HepG2 (cell line): ENCODE measurements around the gene PCDHGA2. TPM values are rescaled to one million over a fixed set of nuclear protein-coding genes. Genes with fewer than 3 reads are reported as not detected.

ENCODE experiments used
- ASH2L ChIP-seq: fragments of 300-600, 200-600 bp; sonication (generic); IDR thresholded peaks from 2 replicates; pipeline ENCODE4 v1.7.0; 2017; ENCODE audit warnings: low read depth, mild to moderate bottlenecking, moderate library complexity, mixed read lengths, low read length; ENCODE audit not compliant: insufficient read length
- HNRNPL ChIP-seq: fragments of 200-400 bp; formaldehyde crosslinking; IDR thresholded peaks from 2 replicates; pipeline ENCODE4 v1.6.1; 2017; ENCODE audit warnings: mild to moderate bottlenecking, low read depth, low read length
- SAFB2 ChIP-seq: sonication (generic); formaldehyde crosslinking; IDR thresholded peaks from 2 replicates; pipeline ENCODE4 v1.5.1; 2020; ENCODE audit warnings: missing genetic modification reagents, low read depth, mild to moderate bottlenecking, borderline replicate concordance
- ZNF10 ChIP-seq: sonication (generic); formaldehyde crosslinking; IDR thresholded peaks from 2 replicates; pipeline ENCODE4 v1.4.0; 2020; ENCODE audit warnings: mild to moderate bottlenecking, low read depth, missing genetic modification reagents, borderline replicate concordance
- ZNF430 ChIP-seq: sonication (generic); formaldehyde crosslinking; IDR thresholded peaks from 2 replicates; pipeline ENCODE4 v1.9.0; 2021; ENCODE audit warnings: mild to moderate bottlenecking, missing genetic modification reagents
- ZNF616 ChIP-seq: sonication (generic); formaldehyde crosslinking; IDR thresholded peaks from 2 replicates; pipeline ENCODE4 v1.5.0; 2020; ENCODE audit warnings: low read depth, mild to moderate bottlenecking, missing genetic modification reagents
- ZNF780A ChIP-seq: sonication (generic); formaldehyde crosslinking; IDR thresholded peaks from 2 replicates; pipeline ENCODE4 v1.8.0; 2022; ENCODE audit warnings: mild to moderate bottlenecking, missing genetic modification reagents, moderate library complexity
- ZSCAN22 ChIP-seq: sonication (generic); formaldehyde crosslinking; IDR thresholded peaks from 2 replicates; pipeline ENCODE4 v1.4.0; 2020; ENCODE audit warnings: mild to moderate bottlenecking, missing genetic modification reagents
- polyA plus RNA-seq, 8 experiments: library from polyadenylated mRNA; depleted of rRNA in 3 of 8; stranded (reverse) in 7 of 8; unstranded in 1 of 8; fragments of >200 nt; fragmentation: Illumina TruSeq in 4 of 8; extraction: Trizol in 4 of 8; gene quantifications; 2 replicates each; pipeline versions ENCODE4 v1.2.1 to v1.2.3, GENCODE V29; 2011 to 2016; ENCODE audit warnings: low read depth in 4 of 8, missing spikeins in 1 of 8, mixed read lengths in 1 of 8; ENCODE audit not compliant: insufficient read depth in 1 of 8
- total RNA-seq, 5 experiments: library from RNA; depleted of rRNA; stranded (reverse); fragments of >200 nt; fragmentation: Illumina TruSeq; extraction: Trizol; gene quantifications; 2 replicates each; pipeline ENCODE4 v1.2.3, GENCODE V29; 2016; ENCODE audit warnings: low read depth in 1 of 5
- TF ChIP-seq, protein P1 (sequence below): sonication (generic); formaldehyde crosslinking; IDR thresholded peaks from 2 replicates; pipeline ENCODE4 v1.5.0; 2020; ENCODE audit warnings: mild to moderate bottlenecking, missing genetic modification reagents
- TF ChIP-seq, protein P2 (sequence below): sonication (generic); formaldehyde crosslinking; IDR thresholded peaks from 2 replicates; pipeline ENCODE4 v1.9.0; 2021; ENCODE audit warnings: missing genetic modification reagents, borderline replicate concordance
- TF ChIP-seq, protein P3 (sequence below): sonication (generic); formaldehyde crosslinking; IDR thresholded peaks from 2 replicates; pipeline ENCODE4 v1.5.0; 2020; ENCODE audit warnings: missing genetic modification reagents, mild to moderate bottlenecking, borderline replicate concordance
- TF ChIP-seq, protein P4 (sequence below): sonication (generic); formaldehyde crosslinking; IDR thresholded peaks from 2 replicates; pipeline ENCODE4 v1.4.0; 2020; ENCODE audit warnings: mild to moderate bottlenecking, missing genetic modification reagents
- TF ChIP-seq, protein P5 (sequence below): sonication (generic); formaldehyde crosslinking; IDR thresholded peaks from 2 replicates; pipeline ENCODE4 v1.4.0; 2020; ENCODE audit warnings: missing genetic modification reagents, borderline replicate concordance

Gene PCDHGA2
- total and polyA plus RNA-seq, 2 of the 13 experiments (the other 11 are each of a cell fraction or from before 2014, with no cell fraction given) = 0.04 to 0.11 TPM

DNA sequence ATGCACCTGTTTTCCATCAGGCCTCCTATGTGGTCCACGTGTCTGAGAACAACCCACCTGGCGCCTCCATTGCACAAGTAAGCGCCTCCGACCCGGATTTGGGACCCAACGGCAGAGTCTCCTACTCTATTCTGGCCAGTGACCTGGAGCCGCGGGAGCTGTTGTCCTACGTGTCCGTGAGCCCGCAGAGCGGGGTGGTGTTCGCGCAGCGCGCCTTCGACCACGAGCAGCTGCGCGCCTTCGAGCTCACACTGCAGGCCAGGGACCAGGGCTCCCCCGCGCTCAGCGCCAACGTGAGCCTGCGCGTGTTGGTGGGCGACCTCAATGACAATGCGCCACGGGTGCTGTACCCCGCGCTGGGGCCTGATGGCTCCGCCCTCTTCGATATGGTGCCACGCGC is 13.0 kb downstream of the PCDHGA2 start (continued):
- TF ChIP-seq, protein P1, sequence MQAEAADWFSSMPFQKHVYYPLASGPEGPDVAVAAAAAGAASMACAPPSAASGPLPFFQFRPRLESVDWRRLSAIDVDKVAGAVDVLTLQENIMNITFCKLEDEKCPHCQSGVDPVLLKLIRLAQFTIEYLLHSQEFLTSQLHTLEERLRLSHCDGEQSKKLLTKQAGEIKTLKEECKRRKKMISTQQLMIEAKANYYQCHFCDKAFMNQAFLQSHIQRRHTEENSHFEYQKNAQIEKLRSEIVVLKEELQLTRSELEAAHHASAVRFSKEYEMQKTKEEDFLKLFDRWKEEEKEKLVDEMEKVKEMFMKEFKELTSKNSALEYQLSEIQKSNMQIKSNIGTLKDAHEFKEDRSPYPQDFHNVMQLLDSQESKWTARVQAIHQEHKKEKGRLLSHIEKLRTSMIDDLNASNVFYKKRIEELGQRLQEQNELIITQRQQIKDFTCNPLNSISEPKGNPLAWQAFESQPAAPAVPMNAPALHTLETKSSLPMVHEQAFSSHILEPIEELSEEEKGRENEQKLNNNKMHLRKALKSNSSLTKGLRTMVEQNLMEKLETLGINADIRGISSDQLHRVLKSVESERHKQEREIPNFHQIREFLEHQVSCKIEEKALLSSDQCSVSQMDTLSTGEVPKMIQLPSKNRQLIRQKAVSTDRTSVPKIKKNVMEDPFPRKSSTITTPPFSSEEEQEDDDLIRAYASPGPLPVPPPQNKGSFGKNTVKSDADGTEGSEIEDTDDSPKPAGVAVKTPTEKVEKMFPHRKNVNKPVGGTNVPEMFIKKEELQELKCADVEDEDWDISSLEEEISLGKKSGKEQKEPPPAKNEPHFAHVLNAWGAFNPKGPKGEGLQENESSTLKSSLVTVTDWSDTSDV (CRISPR knock-in tag) = no peak
- no peak for TF ChIP-seq ZNF430 (CRISPR knock-in tag)
- TF ChIP-seq, protein P2, sequence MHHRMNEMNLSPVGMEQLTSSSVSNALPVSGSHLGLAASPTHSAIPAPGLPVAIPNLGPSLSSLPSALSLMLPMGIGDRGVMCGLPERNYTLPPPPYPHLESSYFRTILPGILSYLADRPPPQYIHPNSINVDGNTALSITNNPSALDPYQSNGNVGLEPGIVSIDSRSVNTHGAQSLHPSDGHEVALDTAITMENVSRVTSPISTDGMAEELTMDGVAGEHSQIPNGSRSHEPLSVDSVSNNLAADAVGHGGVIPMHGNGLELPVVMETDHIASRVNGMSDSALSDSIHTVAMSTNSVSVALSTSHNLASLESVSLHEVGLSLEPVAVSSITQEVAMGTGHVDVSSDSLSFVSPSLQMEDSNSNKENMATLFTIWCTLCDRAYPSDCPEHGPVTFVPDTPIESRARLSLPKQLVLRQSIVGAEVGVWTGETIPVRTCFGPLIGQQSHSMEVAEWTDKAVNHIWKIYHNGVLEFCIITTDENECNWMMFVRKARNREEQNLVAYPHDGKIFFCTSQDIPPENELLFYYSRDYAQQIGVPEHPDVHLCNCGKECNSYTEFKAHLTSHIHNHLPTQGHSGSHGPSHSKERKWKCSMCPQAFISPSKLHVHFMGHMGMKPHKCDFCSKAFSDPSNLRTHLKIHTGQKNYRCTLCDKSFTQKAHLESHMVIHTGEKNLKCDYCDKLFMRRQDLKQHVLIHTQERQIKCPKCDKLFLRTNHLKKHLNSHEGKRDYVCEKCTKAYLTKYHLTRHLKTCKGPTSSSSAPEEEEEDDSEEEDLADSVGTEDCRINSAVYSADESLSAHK (CRISPR knock-in tag) = no peak
- TF ChIP-seq ZNF616 (CRISPR knock-in tag) = no peak
- TF ChIP-seq ZNF780A = no peak
- TF ChIP-seq ZSCAN22 (CRISPR knock-in tag) = no peak
- TF ChIP-seq ASH2L = no peak
- TF ChIP-seq, protein P3, sequence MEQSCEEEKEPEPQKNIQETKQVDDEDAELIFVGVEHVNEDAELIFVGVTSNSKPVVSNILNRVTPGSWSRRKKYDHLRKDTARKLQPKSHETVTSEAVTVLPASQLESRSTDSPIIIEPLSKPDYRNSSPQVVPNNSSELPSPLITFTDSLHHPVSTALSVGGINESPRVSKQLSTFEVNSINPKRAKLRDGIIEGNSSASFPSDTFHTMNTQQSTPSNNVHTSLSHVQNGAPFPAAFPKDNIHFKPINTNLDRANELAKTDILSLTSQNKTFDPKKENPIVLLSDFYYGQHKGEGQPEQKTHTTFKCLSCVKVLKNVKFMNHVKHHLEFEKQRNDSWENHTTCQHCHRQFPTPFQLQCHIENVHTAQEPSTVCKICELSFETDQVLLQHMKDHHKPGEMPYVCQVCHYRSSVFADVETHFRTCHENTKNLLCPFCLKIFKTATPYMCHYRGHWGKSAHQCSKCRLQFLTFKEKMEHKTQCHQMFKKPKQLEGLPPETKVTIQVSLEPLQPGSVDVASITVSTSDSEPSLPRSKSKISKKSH (CRISPR knock-in tag) = no peak
- TF ChIP-seq, protein P4, sequence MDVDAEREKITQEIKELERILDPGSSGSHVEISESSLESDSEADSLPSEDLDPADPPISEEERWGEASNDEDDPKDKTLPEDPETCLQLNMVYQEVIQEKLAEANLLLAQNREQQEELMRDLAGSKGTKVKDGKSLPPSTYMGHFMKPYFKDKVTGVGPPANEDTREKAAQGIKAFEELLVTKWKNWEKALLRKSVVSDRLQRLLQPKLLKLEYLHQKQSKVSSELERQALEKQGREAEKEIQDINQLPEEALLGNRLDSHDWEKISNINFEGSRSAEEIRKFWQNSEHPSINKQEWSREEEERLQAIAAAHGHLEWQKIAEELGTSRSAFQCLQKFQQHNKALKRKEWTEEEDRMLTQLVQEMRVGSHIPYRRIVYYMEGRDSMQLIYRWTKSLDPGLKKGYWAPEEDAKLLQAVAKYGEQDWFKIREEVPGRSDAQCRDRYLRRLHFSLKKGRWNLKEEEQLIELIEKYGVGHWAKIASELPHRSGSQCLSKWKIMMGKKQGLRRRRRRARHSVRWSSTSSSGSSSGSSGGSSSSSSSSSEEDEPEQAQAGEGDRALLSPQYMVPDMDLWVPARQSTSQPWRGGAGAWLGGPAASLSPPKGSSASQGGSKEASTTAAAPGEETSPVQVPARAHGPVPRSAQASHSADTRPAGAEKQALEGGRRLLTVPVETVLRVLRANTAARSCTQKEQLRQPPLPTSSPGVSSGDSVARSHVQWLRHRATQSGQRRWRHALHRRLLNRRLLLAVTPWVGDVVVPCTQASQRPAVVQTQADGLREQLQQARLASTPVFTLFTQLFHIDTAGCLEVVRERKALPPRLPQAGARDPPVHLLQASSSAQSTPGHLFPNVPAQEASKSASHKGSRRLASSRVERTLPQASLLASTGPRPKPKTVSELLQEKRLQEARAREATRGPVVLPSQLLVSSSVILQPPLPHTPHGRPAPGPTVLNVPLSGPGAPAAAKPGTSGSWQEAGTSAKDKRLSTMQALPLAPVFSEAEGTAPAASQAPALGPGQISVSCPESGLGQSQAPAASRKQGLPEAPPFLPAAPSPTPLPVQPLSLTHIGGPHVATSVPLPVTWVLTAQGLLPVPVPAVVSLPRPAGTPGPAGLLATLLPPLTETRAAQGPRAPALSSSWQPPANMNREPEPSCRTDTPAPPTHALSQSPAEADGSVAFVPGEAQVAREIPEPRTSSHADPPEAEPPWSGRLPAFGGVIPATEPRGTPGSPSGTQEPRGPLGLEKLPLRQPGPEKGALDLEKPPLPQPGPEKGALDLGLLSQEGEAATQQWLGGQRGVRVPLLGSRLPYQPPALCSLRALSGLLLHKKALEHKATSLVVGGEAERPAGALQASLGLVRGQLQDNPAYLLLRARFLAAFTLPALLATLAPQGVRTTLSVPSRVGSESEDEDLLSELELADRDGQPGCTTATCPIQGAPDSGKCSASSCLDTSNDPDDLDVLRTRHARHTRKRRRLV (CRISPR knock-in tag) = no peak
- TF ChIP-seq SAFB2 (CRISPR knock-in tag) = no peak
- TF ChIP-seq, protein P5, sequence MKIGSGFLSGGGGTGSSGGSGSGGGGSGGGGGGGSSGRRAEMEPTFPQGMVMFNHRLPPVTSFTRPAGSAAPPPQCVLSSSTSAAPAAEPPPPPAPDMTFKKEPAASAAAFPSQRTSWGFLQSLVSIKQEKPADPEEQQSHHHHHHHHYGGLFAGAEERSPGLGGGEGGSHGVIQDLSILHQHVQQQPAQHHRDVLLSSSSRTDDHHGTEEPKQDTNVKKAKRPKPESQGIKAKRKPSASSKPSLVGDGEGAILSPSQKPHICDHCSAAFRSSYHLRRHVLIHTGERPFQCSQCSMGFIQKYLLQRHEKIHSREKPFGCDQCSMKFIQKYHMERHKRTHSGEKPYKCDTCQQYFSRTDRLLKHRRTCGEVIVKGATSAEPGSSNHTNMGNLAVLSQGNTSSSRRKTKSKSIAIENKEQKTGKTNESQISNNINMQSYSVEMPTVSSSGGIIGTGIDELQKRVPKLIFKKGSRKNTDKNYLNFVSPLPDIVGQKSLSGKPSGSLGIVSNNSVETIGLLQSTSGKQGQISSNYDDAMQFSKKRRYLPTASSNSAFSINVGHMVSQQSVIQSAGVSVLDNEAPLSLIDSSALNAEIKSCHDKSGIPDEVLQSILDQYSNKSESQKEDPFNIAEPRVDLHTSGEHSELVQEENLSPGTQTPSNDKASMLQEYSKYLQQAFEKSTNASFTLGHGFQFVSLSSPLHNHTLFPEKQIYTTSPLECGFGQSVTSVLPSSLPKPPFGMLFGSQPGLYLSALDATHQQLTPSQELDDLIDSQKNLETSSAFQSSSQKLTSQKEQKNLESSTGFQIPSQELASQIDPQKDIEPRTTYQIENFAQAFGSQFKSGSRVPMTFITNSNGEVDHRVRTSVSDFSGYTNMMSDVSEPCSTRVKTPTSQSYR (CRISPR knock-in tag) = no peak
- TF ChIP-seq ZNF10 (CRISPR knock-in tag) = no peak
- no peak for TF ChIP-seq HNRNPL
